GM18868 (cell line): Measurements from ENCODE around the gene SERGEF.
"Not testable (repeated sequence)": the region's sequence is repeated elsewhere in the genome, so short reads cannot be mapped to it uniquely, and the experiment has no call there.

ENCODE experiments used
- ATAC-seq: cut with Tn5 transposase; IDR thresholded peaks from one replicate; pipeline ENCODE4 v1.9.1; 2021; ENCODE audit warnings: mild to moderate bottlenecking, moderate library complexity; ENCODE audit not compliant: unreplicated experiment

SERGEF gene

DNA sequence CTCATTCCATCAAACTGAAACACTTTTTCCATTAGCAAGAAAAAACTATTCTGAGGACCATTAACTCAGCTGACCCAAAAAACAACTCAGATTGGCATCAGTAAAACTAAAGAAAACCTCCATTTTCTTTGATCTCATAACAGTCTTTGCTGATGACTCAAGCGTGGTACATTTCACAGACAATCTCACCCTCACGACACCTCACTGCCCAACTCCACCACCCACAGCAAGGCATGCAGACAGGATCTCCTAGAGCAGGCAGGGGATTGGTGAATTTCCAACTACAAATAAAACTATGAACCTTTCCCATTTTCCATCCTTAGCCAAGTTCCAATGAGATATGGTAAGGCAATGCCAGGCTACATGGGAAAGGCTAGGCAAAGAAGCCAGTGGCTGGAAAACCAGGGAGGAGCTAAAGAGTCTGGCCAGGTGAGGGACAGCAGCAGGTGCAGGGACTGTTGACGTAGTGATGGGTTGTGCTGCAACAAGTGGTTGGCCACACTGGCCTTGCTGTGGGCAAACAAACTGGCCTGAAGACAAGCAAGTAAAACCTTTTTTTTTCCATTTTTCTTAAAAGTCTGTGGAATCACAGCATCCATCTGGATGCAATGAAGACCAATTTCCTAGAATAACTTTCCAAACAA, 97.2 kb downstream of the SERGEF start:
- ATAC-seq = no peak

DNA sequence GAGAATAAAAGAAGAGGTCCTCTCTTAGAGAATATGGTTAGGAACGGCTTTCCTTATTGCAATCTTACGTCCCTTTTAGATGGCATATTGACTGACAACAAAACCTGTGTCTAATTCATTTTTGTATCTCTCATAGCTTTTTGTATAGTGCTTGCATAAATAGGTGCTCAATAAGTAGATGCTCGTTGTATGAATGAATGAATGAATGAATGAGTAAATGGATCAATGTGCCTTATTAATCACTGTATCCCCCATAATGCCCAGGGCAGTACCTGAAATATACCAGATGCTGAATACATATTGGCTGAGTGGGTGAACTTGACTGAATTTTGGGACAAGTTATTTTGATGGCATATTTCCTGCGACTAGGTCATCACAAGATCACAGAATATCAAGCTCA, 97.9 kb downstream of the SERGEF start:
- ATAC-seq = no peak

DNA sequence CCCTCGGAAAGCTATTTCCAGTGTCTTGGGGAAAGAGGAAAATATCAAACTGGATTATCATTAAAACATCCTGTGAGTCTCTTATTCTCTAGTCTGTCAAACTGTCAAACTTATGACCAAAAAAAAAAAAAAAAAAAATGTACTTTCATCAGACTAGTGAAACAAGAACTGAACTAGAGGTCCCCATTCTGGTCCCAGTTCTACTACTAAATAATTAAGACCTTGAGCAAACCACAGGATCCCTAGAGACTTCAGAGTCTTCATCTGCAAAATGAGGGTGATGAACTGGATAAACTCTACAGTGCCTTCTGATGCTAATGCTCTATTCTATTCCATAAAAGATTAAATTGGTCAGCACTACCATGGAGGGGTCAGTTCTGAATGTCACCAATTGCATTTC, 105.8 kb downstream of the SERGEF start:
- no peak for ATAC-seq

DNA sequence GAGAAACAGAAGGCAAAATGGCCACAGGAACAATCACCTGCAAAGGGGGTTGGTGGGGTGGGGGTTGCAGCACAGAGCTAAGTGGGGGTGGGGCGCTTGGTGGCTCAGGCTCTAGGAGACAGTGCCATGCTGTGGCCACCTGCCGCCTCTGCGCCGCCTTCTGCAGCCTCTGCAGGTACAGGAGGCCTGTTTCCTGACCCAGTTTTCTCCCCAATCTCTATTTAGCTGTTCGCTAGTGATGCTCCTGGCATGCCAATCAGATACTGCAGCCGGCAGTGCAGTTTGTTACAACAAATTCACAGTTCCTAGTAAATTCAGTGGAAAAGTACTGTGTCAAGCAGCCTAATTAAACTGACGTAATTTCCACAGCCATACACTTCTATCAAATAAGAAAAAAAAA, 106.4 kb downstream of the SERGEF start:
- no peak for ATAC-seq

DNA sequence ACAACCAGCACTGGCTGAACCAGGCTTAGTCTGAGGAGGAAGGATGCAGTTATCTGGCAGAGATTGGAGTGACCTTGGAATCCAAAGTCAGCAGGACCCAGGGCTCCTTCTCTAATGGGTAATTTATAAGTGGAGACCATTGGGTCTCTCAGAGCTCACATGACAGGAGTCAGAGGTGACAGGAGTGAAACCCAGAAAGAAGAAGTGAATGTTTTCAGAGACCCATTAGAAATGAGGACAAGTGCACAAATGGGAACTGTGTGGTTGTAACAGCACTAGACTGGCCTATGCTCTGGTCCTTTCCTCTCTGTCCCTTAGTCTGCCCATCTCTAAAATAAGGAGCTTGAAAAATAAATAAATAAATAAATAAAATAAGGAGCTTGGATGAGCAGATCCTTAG, 107.4 kb downstream of the SERGEF start:
- ATAC-seq = peak; percentile 90

DNA sequence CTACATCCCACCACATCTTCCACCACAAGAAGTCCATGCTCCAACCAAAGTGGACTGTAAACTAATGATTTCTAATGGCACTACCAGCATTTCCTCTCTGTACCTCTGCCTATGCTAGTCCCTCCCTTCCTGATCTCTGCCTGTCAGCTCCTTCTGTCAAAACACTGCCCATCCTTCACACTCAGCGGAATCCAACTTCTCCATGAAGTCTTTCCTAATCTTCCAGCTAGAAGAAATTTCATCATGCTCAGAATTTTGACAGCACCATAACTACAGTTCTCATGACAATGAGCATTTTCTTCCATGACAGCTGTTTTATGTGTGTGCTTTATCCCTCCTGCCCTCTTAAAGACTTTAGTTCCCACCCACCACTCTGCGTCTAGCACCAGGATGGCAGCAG, 111.4 kb downstream of the SERGEF start:
- no peak for ATAC-seq

DNA sequence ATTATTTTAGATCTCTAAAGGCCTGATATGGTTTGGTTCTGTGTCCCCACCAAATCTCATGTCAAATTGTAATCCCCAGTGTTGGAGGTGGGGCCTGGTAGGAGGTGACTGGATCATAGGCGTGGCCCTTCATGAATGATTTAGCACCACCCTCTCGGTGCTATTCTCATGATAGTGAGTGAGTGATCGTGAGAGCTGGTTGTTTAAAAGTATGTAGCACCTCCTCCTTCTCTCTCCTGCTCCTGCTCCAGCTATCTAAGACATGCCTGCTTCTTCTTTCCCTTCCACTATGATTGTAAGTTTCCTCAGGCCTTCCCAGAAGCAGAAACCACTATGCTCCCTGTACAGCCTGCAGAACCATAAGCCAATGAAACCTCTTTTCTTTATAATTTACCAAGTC, 114.1 kb downstream of the SERGEF start:
- ATAC-seq = no peak

DNA sequence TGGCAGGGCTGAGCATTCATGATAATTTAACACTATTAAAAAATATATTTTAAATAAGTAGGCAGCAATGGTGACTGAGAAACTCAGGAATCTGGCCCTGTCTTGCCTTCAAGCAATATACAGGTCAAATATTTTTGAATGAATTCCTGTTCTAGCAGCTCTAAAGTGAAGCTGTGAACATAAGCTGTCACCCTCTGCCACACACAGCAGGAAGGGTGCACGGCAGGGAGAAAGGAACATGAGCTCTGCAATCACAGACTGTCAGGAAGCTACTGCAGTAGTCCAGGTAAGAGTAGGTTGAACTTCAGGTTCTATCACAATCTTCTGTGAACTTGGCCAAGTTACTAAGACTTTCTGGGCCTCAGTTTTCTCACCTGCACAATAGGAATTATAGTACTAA, 114.8 kb downstream of the SERGEF start:
- ATAC-seq = no peak

DNA sequence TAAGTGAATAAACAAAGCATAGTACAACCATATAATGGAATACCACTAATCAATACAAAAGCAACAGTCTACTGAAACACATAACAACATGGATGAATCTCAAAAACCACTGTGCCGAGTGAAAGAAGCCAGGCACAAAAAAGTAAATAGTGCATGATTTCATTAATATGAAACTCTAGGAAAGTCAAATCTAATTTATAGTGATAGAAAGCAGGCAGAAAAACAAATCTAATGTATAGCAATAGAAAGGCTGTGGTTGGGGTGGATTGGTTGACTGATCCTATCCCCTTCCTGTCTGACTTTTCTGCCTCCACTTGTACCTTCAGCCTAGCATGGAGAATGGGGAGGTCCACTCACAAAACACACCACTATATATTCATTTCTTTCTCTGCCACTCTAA, 115.4 kb downstream of the SERGEF start:
- no peak for ATAC-seq

DNA sequence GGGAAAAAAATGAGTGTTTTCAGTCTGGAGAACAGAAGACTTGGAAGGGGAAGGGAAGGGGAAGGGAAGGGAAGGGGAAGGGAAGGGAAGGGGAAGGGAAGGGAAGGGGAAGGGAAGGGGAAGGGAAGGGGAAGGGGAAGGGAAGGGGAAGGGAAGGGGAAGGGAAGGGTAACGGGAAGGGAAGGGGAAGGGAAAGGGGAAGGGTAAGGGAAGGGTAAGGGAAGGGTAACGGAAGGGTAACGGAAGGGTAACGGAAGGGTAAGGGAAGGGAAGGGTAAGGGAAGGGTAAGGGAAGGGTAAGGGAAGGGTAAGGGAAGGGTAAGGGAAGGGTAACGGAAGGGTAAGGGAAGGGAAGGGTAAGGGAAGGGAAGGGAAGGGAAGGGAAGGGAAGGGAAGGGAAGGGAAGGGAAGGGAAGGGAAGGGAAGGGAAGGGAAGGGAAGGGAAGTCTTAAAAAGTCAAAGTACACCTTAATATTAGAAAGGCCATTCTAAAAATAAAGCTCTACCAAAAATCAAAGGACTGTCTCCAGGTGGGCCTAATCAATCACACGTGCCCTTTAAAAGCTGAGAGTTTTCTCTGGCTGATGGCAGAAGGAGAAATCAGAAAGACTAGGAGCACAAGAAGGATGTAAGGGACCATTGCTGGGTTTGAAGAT, 116.2 kb downstream of the SERGEF start:
- ATAC-seq = not testable (repeated sequence)

DNA sequence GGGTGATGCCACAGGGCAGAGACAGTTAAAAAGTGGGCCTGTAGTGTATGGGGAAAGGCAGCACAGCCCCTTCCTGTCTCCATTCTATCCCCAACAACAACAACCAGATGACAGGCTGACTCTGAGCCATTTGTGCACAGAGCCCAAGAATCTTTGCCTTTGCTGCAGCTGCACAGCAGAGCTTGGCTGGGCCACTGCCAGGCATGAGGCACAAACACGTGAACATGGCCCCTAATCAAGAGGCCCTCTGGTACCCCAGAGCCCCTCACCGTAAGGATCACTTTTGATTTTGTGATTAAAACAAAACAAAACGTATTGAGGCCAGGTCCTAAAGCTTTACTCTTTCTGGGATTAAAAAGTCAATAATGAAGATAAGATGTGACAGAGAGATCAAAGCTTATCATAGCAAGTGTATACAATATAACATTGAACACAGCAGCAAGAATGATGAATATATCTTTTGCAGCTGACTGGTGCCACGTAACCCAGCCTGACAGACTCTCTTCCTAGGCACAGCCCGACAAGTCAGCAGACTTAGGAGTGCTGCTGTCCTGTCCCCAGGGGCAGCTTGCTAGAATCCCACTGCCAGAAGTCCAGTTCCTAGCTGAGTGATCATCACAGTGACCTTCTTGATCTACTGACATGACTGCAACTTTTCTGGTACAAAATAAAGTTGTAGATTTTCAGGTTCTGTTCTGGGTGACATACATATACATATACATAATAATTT, 117.8 kb downstream of the SERGEF start:
- ATAC-seq = no peak

DNA sequence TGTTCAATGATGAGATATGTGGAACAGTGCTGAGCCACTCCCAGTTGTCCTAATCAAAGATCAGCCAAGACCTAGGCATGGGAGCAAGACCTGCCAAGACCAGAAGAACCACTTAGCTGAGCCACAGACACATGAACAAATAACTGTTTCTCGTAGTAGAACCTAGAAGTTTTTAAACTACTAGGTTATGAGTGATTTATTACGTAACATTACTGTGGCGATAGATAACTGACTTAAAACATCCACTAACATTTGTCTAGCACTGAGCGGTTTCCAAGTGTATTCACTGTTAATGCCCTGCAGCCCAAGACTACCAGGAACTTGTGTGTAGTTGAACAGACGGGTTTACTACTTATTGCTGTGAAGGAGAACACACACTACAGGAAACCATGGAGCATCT, 120.4 kb downstream of the SERGEF start:
- no peak for ATAC-seq

DNA sequence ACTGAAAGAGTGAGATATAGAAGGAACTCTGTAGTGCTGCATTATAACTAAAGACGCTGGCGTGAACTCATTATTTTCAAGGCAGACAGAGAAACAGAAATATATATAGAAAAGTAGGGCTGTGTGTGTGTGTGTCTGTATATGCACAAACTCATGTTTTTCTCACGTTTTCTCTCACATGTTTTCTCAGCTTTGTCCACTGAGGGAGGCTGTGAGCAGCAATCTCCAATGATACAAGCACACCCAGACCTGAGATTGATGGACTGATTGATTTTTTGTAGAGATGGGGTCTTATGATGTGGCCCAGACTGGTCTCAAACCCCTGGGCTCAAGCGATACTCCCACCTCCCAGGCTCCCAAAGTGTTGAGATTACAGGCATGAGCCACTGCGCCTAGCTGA, 122.5 kb downstream of the SERGEF start:
- ATAC-seq = no peak

DNA sequence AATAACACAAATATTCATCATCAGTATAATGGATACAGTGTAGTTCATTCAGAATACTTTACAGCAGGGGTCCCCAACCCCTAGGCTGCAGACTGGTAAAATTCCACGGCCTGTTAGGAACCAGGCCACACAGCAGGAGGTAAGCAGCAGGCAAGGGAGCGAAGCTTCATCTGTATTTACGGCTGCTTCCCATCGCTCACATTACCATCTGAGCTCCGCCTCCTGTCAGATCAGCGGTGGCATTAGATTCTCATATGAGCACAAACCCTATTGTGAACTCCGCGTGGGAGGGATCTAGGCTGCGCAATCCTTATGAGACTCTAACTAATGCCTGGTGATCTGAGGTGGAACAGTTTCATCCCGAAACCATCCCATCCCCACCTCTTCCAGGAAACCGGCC, 125.1 kb downstream of the SERGEF start:
- no peak for ATAC-seq

DNA sequence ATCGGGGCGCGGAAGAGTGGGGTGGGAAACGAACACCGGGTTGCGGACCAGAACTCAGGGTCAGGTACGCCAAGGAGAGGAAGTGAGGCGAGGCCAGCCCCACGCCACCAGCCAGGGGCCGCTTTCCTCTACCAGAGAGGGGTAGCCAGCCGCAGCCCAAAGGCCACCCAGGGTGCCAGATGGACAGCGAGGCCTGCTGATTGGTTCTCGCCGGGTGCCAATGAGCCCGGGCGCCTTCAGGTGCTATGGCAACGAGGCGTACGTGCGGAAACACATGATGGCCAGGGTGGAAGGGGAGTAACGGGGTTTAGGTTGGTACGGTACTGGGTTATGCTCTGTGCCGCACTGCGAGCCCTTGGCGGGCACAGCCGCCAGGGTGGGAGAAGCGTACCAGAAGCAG, 128.9 kb downstream of the SERGEF start:
- ATAC-seq = no peak

DNA sequence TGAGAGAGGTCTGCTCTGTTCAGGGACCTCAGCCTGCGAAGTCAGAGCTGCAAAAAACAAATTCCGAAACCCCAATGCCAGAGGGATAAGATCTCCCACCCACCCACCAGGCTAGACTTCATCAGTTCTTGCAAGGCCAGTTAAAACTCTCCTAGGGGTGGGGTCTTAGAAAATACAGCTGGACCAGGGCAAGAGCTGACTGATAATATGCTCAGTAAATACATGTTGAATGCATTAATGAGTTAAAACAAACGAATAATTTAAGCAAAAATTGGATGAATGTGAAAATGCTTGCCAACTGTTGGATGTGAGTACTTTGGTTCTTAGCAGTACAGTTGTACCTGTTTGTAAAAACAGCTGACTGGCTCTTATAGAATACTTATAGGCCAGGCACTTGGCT, 129.8 kb downstream of the SERGEF start:
- ATAC-seq = no peak

DNA sequence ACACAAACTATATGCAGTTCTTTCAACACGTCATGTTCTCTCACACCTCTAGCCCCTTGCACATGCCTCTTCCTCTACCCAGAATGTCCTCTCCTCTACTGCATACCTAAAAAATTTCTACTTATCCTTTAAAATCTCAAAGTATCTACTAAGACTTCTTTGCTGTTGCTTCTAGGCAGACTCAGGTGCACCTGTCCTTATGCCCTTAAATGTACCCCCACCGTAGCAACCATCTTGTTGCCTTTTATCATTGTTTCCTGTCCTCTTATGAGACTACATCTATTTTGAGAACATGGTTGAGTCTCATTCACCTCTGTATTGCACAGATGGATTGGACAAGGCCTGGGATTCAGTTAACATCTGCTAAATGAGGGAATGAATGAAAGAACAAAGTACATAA, 134.1 kb downstream of the SERGEF start:
- no peak for ATAC-seq

DNA sequence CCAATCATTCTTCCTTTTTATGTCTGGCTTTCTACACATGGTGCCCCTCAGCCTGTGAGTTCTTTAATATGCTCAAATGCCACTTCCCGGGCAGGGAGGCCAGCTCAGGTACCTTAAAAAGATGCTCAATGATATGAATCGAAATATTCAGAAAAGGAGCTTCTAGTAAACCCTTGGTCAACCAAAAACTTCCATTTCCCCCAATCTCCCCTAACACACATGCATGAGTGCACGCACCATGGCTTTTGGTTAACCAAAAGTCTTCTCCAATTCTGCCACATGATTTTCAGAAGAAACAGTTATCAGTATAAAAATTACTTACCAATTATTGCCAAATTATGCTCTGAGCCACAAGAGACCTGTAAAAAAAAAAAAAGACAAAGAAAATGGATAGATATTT, 135.0 kb downstream of the SERGEF start:
- ATAC-seq = no peak

DNA sequence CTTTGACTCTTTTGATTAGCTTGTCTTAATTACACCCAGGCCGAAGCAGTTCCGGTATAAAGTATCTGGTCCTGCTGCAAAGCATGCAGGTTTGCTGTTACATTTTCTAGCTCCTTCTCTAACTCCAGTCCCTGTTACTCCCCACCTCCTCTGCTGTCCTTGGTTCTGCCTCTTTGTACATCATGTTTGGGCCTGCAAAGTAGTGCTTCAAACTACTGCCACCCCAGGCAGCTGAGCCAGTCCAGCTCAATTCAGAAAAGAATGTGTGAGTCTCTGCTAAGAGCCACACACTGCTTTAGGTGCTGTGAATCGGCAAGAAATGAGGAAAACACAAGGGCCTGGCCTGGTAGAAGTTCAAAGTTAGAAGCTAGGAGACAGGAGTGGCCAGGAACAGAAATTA, 136.0 kb downstream of the SERGEF start:
- no peak for ATAC-seq

DNA sequence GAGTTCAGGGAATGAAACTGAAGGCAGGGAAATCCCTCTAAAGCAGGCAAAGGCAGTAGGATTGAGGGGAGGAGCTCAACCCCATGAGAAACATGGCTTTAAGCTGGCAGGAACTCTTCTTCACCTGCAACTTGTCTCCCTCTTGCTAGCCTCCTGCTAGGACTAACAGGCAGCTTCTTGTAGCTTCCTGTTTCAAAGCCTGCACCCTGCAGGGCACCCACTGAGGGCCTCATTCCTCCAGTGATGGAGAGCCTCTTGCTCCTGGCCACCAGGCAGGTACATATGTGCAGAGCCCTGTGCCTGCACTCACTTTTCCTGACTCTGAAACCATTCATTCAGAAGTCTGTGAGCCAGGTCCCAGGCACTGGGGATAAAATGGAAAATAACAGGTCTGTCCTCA, 137.0 kb downstream of the SERGEF start:
- no peak for ATAC-seq

DNA sequence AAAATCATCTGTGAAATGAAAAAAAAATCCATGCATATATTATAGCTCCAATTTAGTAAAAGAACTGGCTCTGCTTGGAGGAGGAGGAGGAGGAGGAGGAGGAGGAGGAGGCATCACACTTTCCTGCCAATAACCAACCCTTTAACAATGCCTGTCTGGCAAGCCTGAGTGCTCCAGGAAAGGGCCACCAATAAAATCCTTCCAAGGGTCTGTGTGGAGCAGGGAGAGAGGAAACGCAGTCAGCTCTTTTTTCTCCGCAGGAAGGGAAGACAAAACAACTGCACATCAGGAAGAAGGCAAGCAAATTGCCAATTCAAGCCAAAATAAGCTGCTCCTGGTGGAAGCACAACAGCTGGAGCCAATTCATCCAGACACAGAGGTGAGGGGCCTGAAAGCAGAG, 139.3 kb downstream of the SERGEF start:
- ATAC-seq = no peak

DNA sequence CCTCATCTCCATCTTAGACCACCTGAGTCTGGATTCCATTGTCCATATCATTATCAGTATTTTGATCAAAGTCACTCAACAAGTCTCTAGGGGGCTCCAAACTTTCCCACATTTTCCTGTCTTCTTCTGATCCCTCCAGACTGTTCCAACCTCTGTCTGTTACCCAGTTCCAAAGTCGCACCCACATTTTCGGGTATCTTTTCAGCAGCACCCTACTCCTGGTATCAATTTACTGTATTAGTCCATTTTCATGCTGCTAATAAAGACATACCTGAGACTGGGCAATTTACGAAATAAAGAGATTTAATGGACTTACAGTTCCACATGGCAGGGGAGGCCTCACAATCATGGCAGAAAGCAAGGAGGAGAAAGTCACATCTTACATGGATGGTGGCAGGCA, 144.4 kb downstream of the SERGEF start:
- ATAC-seq = not testable (repeated sequence)
